Measurements from ENCODE around the gene ITGB6.

ITGB6 gene

GRCh38 chr2:160174322-160174721, 25.8 kb downstream of the ITGB6 start:
- no peak for DNase-seq (ENCODE audit: low read depth)
- TF ChIP-seq MAX (IDR thresholded peaks at IDR 0.05; ENCODE audit: low read depth, low read length), result no peak
- no peak for TF ChIP-seq POLR2A (IDR thresholded peaks at IDR 0.05; ENCODE audit: extremely low read depth, insufficient read length)
- TF ChIP-seq MYC (IDR thresholded peaks at IDR 0.05; ENCODE audit: low read depth, low read length), result no peak
- TF ChIP-seq CTCF (IDR thresholded peaks at IDR 0.05; ENCODE audit: low read depth, low read length), result no peak

GRCh38 chr2:160169988-160170387, 30.1 kb downstream of the ITGB6 start:
- TF ChIP-seq POLR2A (IDR thresholded peaks at IDR 0.05; ENCODE audit: extremely low read depth, insufficient read length) (no peak), MYC (IDR thresholded peaks at IDR 0.05; ENCODE audit: low read depth, low read length) (no peak), CTCF (IDR thresholded peaks at IDR 0.05; ENCODE audit: low read depth, low read length) (no peak), MAX (IDR thresholded peaks at IDR 0.05; ENCODE audit: low read depth, low read length) (no peak)
- no peak overlapping the region for H3K4me3 ChIP-seq (ENCODE audit: low read depth, low read length)
- no peak for DNase-seq (ENCODE audit: low read depth)

More at GRCh38 chr2:160174322-160174721, 25.8 kb downstream of the ITGB6 start:
- no peak overlapping the region for H3K4me3 ChIP-seq (ENCODE audit: low read depth, low read length)

GRCh38 chr2:160169471-160169870, 30.6 kb downstream of the ITGB6 start:
- DNase-seq (ENCODE audit: low read depth), result no peak
- H3K4me3 ChIP-seq (ENCODE audit: low read depth, low read length), result no peak overlapping the region
- TF ChIP-seq POLR2A (IDR thresholded peaks at IDR 0.05; ENCODE audit: extremely low read depth, insufficient read length) (no peak), MAX (IDR thresholded peaks at IDR 0.05; ENCODE audit: low read depth, low read length) (no peak), MYC (IDR thresholded peaks at IDR 0.05; ENCODE audit: low read depth, low read length) (no peak), CTCF (IDR thresholded peaks at IDR 0.05; ENCODE audit: low read depth, low read length) (no peak)

- H3K4me3 ChIP-seq (ENCODE audit: low read depth, low read length), result no peak overlapping the region
- no peak for DNase-seq (ENCODE audit: low read depth)
- TF ChIP-seq MYC (IDR thresholded peaks at IDR 0.05; ENCODE audit: low read depth, low read length), result no peak
- TF ChIP-seq POLR2A (IDR thresholded peaks at IDR 0.05; ENCODE audit: extremely low read depth, insufficient read length), result no peak
- no peak for TF ChIP-seq CTCF (IDR thresholded peaks at IDR 0.05; ENCODE audit: low read depth, low read length)
- no peak for TF ChIP-seq MAX (IDR thresholded peaks at IDR 0.05; ENCODE audit: low read depth, low read length)
These were observed 31.2 kb downstream of the ITGB6 start for GRCh38 chr2:160168878-160169277.

- TF ChIP-seq MYC (IDR thresholded peaks at IDR 0.05; ENCODE audit: low read depth, low read length) (no peak), POLR2A (IDR thresholded peaks at IDR 0.05; ENCODE audit: extremely low read depth, insufficient read length) (no peak), CTCF (IDR thresholded peaks at IDR 0.05; ENCODE audit: low read depth, low read length) (no peak), MAX (IDR thresholded peaks at IDR 0.05; ENCODE audit: low read depth, low read length) (no peak)
- H3K4me3 ChIP-seq (ENCODE audit: low read depth, low read length), result no peak overlapping the region
- no peak for DNase-seq (ENCODE audit: low read depth)
These were observed 32.9 kb downstream of the ITGB6 start for GRCh38 chr2:160167089-160167740.

Data from NB4 (cell line).